Endodermal cell (in vitro differentiated cells): ENCODE measurements around the gene RBMS3. TPM values are rescaled to one million over a fixed set of nuclear protein-coding genes. Genes with fewer than 3 reads are reported as not detected.

ENCODE experiments used
- DNase-seq: peaks from one replicate; pipeline ENCODE4 v3.0.0-alpha.2; 2017
- H3K27ac ChIP-seq: 2 replicates; pipeline ENCODE4 v1.5.1; 2013; ENCODE audit warnings: mild to moderate bottlenecking, low read depth, low read length, moderate library complexity
- H3K27me3 ChIP-seq: 2 replicates; pipeline ENCODE4 v1.6.1; 2013; ENCODE audit warnings: mild to moderate bottlenecking, low read length, moderate library complexity; ENCODE audit not compliant: insufficient read depth, control insufficient read depth, poor library complexity, severe bottlenecking
- H3K36me3 ChIP-seq: 2 replicates; pipeline ENCODE4 v1.7.0; 2013; ENCODE audit warnings: mild to moderate bottlenecking, low read length, moderate library complexity; ENCODE audit not compliant: control insufficient read depth, insufficient read depth
- H3K4me1 ChIP-seq: one replicate; pipeline ENCODE4 v1.7.0; 2013; ENCODE audit warnings: low read length; ENCODE audit not compliant: control insufficient read depth, insufficient read depth
- H3K4me3 ChIP-seq: 2 replicates; pipeline ENCODE4 v1.5.1; 2013; ENCODE audit warnings: mild to moderate bottlenecking, low read length, moderate library complexity
- H3K9ac ChIP-seq: 2 replicates; pipeline ENCODE4 v1.6.1; 2013; ENCODE audit warnings: mild to moderate bottlenecking, low read length, moderate library complexity; ENCODE audit not compliant: poor library complexity, severe bottlenecking; ENCODE audit errors: extremely low read depth
- H3K9me3 ChIP-seq: 2 replicates; pipeline ENCODE4 v1.6.1; 2013; ENCODE audit warnings: mild to moderate bottlenecking, low read length, moderate library complexity; ENCODE audit not compliant: control insufficient read depth
- H3K27ac Mint-ChIP-seq: 2 replicates; pipeline ENCODE4 v1.8.0; 2020; ENCODE audit warnings: mixed read lengths
- H3K27me3 Mint-ChIP-seq: 2 replicates; pipeline ENCODE4 v1.8.0; 2021; ENCODE audit warnings: mild to moderate bottlenecking, mixed read lengths; ENCODE audit not compliant: insufficient read depth
- H3K36me3 Mint-ChIP-seq: 2 replicates; pipeline ENCODE4 v1.8.0; 2020; ENCODE audit warnings: low read depth, mixed read lengths
- H3K4me1 Mint-ChIP-seq: 2 replicates; pipeline ENCODE4 v1.8.0; 2020; ENCODE audit warnings: mixed read lengths
- H3K4me3 Mint-ChIP-seq: 2 replicates; pipeline ENCODE4 v1.8.0; 2020; ENCODE audit warnings: mild to moderate bottlenecking, moderate library complexity, mixed read lengths
- H3K9me3 Mint-ChIP-seq: 2 replicates; pipeline ENCODE4 v1.8.0; 2020; ENCODE audit warnings: mild to moderate bottlenecking, mixed read lengths
- CTCF ChIP-seq: fragments of 200-600 bp; sonication (generic); conservative IDR thresholded peaks from 2 replicates; pipeline ENCODE4 v1.5.0; 2021; ENCODE audit warnings: antibody characterized with exemption, mild to moderate bottlenecking
- WGBS, 2 experiments: methylation state at CpG; one replicate each; pipeline versions ENCODE4 v1.1.5 to v1.1.7; 2013; ENCODE audit warnings: missing lambda C conversion rate in 2 of 2, mixed read lengths in 1 of 2; ENCODE audit not compliant: insufficient coverage in 1 of 2, insufficient read length in 1 of 2; 5-methylcytosine and 5-hydroxymethylcytosine counted together
- total RNA-seq, 2 donors: library from RNA; stranded (reverse); fragmentation: NEBNext Ultra II Directional in 1 of 2; extraction: Animal tissue kit (Norgen Biotek cat#: 25700) in 1 of 2; gene quantifications; 2 replicates in 1 of 2; 3 replicates in 1 of 2; pipeline ENCODE4 v1.2.1, GENCODE V29; 2021

Gene RBMS3
- total RNA-seq, 2 donors from 2014 or later: 2.0 to 7.3 TPM

GRCh38 chr3:29952431-29952830 lies 671.6 kb downstream of the RBMS3 start:
- no peaks in the 10 kb centered on the region for H3K36me3 Mint-ChIP-seq
- H3K27me3 ChIP-seq: no peaks in the 10 kb centered on the region
- H3K9me3 Mint-ChIP-seq: no peaks in the 10 kb centered on the region
- 86% methylated on average over 1 of the region's 1 CpG; no CpG with 5 or more reads in 1 of the 2 experiments for WGBS, 2 experiments
- peaks cover 4% of the 10 kb centered on the region for H3K4me1 ChIP-seq
- no peak overlapping the region for H3K9ac ChIP-seq
- H3K27ac Mint-ChIP-seq: no peak overlapping the region
- H3K4me1 Mint-ChIP-seq: peaks cover 17% of the 10 kb centered on the region
- no peak overlapping the region for H3K27ac ChIP-seq
- no peak overlapping the region for H3K4me3 Mint-ChIP-seq
- H3K4me3 ChIP-seq: no peak overlapping the region
- H3K27me3 Mint-ChIP-seq: no peaks in the 10 kb centered on the region
- no peaks in the 10 kb centered on the region for H3K36me3 ChIP-seq
- DNase-seq: no peak
- TF ChIP-seq CTCF: no peak
- no peaks in the 10 kb centered on the region for H3K9me3 ChIP-seq

- H3K36me3 ChIP-seq: no peaks in the 10 kb centered on the region
- H3K27me3 Mint-ChIP-seq: no peaks in the 10 kb centered on the region
- H3K4me3 ChIP-seq: no peak overlapping the region
- WGBS, 2 experiments: 97% methylated on average over 1 of the region's 1 CpG; no CpG with 5 or more reads in 1 of the 2 experiments
- peaks cover 17% of the 10 kb centered on the region for H3K4me1 Mint-ChIP-seq
- no peak for DNase-seq
- peaks cover 9% of the 10 kb centered on the region for H3K36me3 Mint-ChIP-seq
- peaks cover 10% of the 10 kb centered on the region for H3K9me3 ChIP-seq
- no peaks in the 10 kb centered on the region for H3K27me3 ChIP-seq
- peaks cover 15% of the 10 kb centered on the region for H3K9me3 Mint-ChIP-seq
- H3K9ac ChIP-seq: no peak overlapping the region
- no peak for TF ChIP-seq CTCF
- H3K4me1 ChIP-seq: peaks cover 4% of the 10 kb centered on the region
- H3K27ac Mint-ChIP-seq: no peak overlapping the region
- H3K4me3 Mint-ChIP-seq: no peak overlapping the region
- no peak overlapping the region for H3K27ac ChIP-seq
Observed at GRCh38 chr3:29955413-29955812, 674.5 kb downstream of the RBMS3 start.

- Histone ChIP-seq H3K9ac (no peak overlapping the region), H3K4me1 (peaks cover 4% of the 10 kb centered on the region), H3K9me3 (peaks cover 20% of the 10 kb centered on the region), H3K36me3 (no peaks in the 10 kb centered on the region), H3K4me3 (no peak overlapping the region), H3K27me3 (no peaks in the 10 kb centered on the region), H3K27ac (no peak overlapping the region)
- Mint-ChIP-seq H3K27ac (no peak overlapping the region), H3K4me3 (no peak overlapping the region), H3K4me1 (peaks cover 17% of the 10 kb centered on the region), H3K27me3 (no peaks in the 10 kb centered on the region), H3K9me3 (peaks cover 27% of the 10 kb centered on the region), H3K36me3 (peaks cover 13% of the 10 kb centered on the region)
- TF ChIP-seq CTCF: no peak
- WGBS, 2 experiments: 71% methylated on average over 1 of the region's 1 CpG; no CpG with 5 or more reads in 1 of the 2 experiments
- no peak for DNase-seq
Observed at GRCh38 chr3:29958816-29959215, 677.9 kb downstream of the RBMS3 start.
